ENCODE data around the gene POT1. TPM values are rescaled to one million over a fixed set of nuclear protein-coding genes. Genes with fewer than 3 reads are reported as not detected.

POT1 gene
- total RNA-seq, 1 donor from 2014 or later, result 19.4 TPM

DNA sequence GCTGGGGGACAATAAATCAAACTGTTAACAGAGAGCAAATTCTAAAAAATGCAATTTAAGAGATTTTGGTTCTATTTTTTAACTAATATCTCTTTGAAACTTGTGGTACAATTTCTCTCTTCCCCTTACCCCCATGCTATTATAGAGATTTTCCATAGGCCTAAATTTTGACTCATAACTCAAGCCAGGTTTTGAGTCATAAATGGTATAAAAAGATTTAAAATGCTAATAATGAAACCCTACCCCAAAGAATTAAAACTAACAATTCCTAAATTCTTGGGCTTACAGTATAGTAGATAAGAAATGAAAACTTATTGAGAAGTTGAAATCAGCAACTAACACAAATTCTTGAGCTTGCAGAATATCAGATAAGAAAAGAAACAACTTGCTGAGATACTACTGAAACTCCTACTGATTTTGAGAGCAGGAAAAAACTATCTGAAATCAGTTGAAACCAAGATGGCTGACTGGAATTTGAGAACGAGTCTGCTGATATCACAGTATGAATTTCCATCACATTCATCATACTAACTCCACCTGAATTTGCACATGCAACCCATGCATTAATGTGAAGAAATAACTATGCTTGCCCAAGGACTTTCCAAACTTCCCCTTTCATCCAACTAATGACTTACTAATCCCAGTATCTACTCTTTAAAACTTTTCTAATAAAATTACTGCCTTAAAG lies 36.3 kb downstream of the POT1 start:
- ATAC-seq (no peak), DNase-seq (no peak)
- Histone ChIP-seq H3K36me3 (peaks cover 32% of the 10 kb centered on the region), H3K4me3 (no peak overlapping the region), H3K27ac (no peak overlapping the region), H3K27me3 (ENCODE audit: low read depth) (no peaks in the 10 kb centered on the region), H3K9me3 (no peaks in the 10 kb centered on the region), H3K4me1 (no peaks in the 10 kb centered on the region)
- intact Hi-C loops (cut with DNase I), result no loop called here
- TF ChIP-seq, protein P1, sequence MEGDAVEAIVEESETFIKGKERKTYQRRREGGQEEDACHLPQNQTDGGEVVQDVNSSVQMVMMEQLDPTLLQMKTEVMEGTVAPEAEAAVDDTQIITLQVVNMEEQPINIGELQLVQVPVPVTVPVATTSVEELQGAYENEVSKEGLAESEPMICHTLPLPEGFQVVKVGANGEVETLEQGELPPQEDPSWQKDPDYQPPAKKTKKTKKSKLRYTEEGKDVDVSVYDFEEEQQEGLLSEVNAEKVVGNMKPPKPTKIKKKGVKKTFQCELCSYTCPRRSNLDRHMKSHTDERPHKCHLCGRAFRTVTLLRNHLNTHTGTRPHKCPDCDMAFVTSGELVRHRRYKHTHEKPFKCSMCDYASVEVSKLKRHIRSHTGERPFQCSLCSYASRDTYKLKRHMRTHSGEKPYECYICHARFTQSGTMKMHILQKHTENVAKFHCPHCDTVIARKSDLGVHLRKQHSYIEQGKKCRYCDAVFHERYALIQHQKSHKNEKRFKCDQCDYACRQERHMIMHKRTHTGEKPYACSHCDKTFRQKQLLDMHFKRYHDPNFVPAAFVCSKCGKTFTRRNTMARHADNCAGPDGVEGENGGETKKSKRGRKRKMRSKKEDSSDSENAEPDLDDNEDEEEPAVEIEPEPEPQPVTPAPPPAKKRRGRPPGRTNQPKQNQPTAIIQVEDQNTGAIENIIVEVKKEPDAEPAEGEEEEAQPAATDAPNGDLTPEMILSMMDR (IDR thresholded peaks at IDR 0.05), result no peak

DNA sequence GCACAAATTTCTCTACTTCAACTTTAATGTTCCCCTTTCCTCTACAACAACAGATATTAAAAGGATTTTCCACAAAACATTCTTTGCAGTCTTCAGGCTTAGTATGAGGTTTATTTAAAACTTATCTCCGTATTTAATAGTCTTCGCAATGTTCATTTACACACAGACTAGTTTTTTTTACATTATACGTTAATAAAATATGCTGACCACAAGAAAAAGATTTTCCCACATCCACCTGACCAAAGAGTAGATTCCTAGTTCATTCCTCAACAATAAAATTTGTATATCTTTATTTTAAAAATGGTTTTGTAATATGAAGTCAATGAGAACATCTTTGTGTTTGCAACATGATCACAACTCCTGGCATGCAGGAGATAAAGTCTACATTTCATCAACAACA lies 42.4 kb downstream of the POT1 start:
- ATAC-seq (no peak), DNase-seq (no peak)
- intact Hi-C loops (cut with DNase I), result no loop called here
- no peak overlapping the region for H3K4me3 ChIP-seq
- H3K27me3 ChIP-seq (ENCODE audit: low read depth), result no peaks in the 10 kb centered on the region
- peaks cover 30% of the 10 kb centered on the region for H3K36me3 ChIP-seq
- no peaks in the 10 kb centered on the region for H3K4me1 ChIP-seq
- H3K27ac ChIP-seq, result no peak overlapping the region
- TF ChIP-seq, protein P1 (IDR thresholded peaks at IDR 0.05), result no peak
- no peaks in the 10 kb centered on the region for H3K9me3 ChIP-seq

DNA sequence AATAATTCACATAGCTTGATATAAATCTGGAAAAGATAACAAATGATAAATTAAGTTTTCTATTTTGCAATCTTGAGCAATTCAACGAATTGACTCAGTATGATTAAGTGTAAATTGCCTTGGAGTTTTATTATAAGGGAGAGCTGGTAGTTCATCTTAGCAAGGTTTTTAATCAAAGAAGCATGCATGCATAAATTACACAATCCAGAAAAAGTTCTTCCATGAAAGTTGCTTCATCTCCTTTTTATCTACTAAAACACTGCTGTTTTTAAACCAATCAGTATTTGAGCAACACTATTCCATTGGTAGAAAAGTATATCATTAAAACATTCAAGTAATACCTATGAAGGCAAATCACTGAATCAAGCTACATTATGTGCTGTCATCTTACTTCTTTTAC lies 47.6 kb downstream of the POT1 start:
- H3K4me1 ChIP-seq, result no peaks in the 10 kb centered on the region
- ATAC-seq, result no peak
- no peaks in the 10 kb centered on the region for H3K27me3 ChIP-seq (ENCODE audit: low read depth)
- TF ChIP-seq, protein P1 (IDR thresholded peaks at IDR 0.05), result no peak
- H3K36me3 ChIP-seq, result no peaks in the 10 kb centered on the region
- H3K27ac ChIP-seq, result no peak overlapping the region
- H3K9me3 ChIP-seq, result no peaks in the 10 kb centered on the region
- DNase-seq, result no peak
- H3K4me3 ChIP-seq, result no peak overlapping the region
- intact Hi-C loops (cut with DNase I), result no loop called here

- Histone ChIP-seq H3K9me3 (no peaks in the 10 kb centered on the region), H3K4me3 (no peak overlapping the region), H3K4me1 (no peaks in the 10 kb centered on the region), H3K27me3 (ENCODE audit: low read depth) (no peaks in the 10 kb centered on the region), H3K36me3 (no peaks in the 10 kb centered on the region), H3K27ac (no peak overlapping the region)
- DNase-seq (no peak), ATAC-seq (no peak)
- TF ChIP-seq, protein P1 (IDR thresholded peaks at IDR 0.05), result no peak
- intact Hi-C loops (cut with DNase I), result no loop called here
Observed at GRCh38 chr7:124879771-124880170, 49.9 kb downstream of the POT1 start.

DNA sequence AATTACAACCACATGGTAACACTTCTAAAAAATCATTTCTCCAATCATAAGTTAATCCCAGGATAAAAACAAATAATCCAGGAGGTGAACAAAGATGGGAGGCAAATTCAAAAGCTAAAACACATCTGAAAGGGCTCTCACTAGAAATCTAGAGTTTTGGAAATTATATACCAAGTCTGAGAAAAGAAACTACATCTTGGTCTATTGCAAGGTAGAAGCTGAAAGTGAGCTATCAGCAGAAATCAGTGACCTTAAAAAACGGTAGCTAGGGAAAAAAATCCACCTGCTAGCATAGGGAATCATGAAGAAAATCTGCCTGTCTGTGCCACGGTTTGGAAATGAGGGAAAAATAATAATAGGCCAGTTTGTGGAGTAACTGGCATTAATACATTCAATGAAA lies 50.5 kb downstream of the POT1 start:
- Histone ChIP-seq H3K27me3 (ENCODE audit: low read depth) (no peaks in the 10 kb centered on the region), H3K27ac (no peak overlapping the region), H3K4me1 (no peaks in the 10 kb centered on the region), H3K36me3 (no peaks in the 10 kb centered on the region), H3K4me3 (no peak overlapping the region), H3K9me3 (no peaks in the 10 kb centered on the region)
- intact Hi-C loops (cut with DNase I), result no loop called here
- TF ChIP-seq, protein P1 (IDR thresholded peaks at IDR 0.05), result no peak
- no peak for DNase-seq
- no peak for ATAC-seq
